HG03064 (cell line): Measurements from ENCODE around the gene EXOC3L4.
"Not testable (repeated sequence)": the region's sequence is repeated elsewhere in the genome, so short reads cannot be mapped to it uniquely, and the experiment has no call there.

Experiments used
- ATAC-seq: cut with Tn5 transposase; IDR thresholded peaks from one replicate; pipeline ENCODE4 v1.9.1; 2021; ENCODE audit warnings: low read depth; ENCODE audit not compliant: unreplicated experiment

Gene EXOC3L4

DNA sequence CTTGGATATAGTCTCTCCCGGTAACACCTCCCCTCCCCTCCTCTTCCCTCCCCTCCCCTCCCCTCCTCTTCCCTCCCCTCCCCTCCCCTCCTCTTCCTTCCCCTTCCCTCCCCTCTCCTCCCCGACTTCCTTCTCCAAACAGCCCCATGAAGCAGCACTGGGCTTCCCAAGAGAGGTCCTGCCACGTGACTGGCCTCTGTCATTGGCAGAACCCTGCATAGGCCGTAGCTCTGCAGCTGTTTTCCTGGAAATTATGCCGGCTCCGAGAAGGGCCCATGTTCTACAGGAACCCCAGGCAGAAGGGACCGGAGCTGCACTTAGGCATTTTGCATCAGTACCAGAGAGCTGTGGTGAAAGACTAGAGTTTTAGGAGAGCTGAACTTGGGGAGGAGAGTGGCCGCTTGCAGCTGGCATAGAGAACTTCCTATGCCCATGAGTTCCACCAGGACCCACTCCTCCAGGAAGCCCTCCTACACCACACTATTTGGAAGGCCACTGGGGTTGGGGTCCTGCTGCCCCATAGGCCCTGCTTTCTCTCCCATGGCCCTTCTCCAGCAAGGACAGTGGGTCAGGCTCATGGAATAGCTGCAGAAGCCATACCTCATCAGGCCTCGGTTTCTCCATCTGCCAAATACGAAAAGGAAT is 23.6 kb downstream of the EXOC3L4 start:
- ATAC-seq = no peak

DNA sequence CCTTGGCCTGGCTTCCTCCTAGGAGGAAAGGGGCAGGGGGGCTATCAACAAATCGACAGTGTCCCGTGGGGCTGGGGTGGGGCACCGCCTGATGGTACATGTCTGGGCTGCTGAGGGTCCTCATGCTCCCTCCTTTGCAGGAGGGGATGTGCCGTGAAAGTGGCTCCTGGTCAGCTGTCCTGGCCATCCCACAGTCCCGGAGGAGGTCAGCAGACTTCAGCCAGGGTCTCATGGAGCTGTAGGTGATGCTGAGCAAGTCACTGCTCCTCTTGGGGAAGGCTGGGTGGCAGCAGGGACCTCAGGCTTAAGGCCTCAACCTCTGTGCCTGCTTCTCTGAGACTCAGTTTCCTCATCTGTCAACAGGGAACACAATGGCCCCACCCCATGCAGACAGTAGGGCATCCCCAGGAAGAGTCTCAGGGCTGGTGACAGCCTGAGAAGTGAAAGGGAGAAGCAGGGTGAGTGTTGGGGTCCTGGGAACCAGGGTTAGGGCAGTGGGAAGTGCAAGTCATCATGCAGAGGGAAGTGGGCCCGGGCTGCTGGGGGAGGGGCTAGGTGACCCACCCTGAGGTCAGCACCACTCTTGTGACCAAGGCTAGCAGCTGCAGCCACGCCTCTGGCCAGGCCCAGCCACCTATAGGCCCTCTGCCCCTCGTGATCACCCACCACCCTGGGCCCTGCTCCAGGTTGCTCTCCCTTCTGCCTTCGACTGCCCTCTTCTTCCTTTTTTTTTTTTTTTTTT is 24.3 kb downstream of the EXOC3L4 start:
- no peak for ATAC-seq

DNA sequence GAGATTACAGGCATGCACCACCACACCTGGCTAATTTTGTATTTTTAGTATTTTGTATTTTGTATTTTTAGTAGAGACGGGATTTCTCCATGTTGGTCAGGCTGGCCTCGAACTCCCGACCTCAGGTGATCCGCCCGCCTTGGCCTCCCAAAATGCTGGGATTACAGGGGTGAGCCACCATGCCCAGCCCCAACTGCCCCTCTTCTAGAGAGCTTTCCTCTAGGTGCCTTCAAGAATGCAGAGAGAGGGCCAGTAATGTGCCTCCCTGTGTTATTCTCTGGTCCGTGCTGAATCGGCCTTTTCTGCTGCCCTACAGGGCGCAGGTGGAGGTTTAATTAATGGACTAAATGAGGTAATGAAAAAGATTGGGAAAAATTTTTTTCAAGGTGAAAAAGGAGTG is 25.0 kb downstream of the EXOC3L4 start:
- not testable (repeated sequence) for ATAC-seq

DNA sequence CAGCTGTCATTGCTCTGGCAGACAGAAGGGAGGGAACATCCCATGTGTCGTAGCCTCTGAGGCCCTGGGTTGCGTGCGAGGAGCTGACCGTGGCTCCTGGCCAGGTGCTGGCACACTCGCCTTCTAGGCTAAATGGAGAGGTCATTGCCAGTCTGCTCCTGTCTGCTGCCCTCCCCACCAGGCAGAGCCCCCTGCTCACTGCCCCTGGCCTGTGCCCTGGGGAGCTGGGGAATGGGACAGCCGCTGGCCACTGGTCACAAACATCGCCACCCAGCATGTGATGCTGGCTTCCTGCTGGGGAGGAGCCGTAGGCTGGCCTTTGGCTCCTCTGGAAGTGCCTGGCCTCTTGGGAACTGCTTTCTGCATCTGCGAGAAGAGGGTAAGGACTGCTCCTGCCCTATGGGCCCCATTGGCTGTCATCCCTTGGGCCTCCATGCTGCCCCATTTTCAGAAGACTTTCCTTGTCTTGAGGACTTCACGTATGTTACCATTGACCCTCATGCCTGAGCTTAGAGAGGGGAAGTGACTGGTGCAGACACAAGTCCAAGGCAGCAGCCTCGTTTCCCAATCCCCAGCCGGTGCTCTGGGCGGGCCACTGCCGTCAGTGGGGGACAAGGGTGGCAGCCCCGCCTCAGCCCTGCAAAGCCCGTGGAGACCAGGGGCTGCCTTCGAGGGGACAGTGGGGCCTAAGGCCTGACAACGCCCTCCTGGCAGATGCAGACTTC is 26.8 kb downstream of the EXOC3L4 start:
- ATAC-seq = no peak

DNA sequence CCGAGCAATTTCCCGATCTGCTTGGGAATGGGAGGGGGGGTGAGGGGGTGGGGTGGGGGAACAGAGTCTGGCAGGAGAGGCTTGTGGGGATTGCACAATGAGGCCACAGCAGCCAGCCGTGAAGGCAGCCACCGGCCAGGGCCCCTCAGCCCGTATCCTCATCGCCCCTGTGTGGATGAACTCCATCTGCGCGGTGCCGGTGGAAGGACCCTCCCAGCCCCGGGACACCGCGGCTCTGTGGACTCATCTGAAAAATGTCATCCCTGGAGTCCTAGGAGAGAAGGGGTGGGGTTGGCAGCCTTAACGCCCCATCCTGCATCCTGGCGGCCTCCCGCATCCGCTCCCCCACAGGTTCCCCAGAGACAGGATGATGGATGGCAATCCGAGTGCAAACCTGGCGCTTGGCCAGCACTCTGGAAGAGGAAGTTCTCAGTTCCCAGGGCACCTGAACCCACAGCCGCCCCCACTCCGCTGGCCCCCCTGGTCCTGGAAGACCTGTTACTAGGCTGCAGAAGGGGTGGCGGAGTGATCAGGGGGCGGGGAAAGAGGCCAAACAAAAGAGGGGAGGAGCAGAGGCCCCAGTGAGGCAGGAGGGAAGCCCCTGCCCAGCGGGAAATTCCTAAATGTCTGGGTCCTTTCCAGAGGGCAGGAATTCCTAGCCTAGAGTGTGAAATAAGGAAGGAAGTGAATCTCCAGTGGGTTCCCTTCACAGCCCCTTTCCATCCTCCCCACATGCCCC is 27.5 kb downstream of the EXOC3L4 start:
- no peak for ATAC-seq

DNA sequence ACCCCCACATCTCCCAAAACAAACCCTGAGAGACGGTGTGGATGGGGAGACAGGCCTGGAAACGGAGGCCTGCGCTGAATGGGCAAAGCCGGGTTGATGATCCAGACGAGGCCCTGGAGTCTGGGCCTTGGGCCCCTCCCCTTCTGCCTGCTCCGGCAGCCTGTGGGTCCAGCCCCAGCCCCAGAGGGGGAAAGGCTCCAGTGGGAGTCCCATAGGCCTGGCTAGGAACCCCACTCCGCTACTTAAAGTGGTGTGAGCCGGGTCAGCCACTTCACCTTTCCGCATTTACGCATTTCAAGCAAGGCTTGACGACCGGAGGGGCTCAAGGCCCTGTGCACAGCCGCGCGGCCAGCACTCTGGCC is 28.0 kb downstream of the EXOC3L4 start:
- no peak for ATAC-seq

DNA sequence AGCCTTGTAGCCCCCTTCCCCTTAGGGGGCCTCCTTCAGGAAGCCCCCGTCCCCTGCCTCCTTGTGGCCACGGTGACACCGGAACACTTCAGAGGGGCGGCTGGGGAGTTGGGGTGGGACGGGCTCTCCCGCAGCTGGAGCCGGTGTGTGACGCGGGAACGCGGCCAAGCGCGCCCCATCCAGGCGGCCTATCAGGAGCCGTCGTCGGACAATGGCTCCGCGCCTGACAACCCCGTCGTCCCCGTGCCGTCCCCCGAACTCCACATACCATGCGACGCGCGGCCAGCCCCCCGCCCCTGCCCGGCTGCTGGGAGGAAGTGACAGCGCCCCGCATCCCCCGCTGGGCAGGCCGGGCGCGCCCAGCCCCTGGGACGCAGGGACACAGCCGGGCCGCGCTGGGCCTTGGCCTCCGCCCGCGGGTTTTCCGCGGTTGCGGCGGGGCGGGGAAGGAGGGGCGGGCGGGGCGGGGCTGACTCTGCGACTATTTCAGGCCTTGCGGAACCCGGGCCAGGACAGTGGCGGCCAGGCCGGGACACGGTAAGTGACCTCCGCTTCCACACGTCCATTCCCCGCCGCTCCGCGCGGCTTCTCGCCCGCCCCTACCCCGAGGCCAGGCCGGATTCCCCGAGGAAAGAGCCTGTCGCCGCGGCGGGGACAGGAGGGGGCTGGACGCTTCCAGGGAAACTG is 28.6 kb downstream of the EXOC3L4 start, which contains the start of gene TNFAIP2:
Gene TNFAIP2, plus strand, starts transcription at position 515 of the 687 bp plus-strand sequence. CDS start 2,997 bp downstream, outside the sequence.
- no peak for ATAC-seq

DNA sequence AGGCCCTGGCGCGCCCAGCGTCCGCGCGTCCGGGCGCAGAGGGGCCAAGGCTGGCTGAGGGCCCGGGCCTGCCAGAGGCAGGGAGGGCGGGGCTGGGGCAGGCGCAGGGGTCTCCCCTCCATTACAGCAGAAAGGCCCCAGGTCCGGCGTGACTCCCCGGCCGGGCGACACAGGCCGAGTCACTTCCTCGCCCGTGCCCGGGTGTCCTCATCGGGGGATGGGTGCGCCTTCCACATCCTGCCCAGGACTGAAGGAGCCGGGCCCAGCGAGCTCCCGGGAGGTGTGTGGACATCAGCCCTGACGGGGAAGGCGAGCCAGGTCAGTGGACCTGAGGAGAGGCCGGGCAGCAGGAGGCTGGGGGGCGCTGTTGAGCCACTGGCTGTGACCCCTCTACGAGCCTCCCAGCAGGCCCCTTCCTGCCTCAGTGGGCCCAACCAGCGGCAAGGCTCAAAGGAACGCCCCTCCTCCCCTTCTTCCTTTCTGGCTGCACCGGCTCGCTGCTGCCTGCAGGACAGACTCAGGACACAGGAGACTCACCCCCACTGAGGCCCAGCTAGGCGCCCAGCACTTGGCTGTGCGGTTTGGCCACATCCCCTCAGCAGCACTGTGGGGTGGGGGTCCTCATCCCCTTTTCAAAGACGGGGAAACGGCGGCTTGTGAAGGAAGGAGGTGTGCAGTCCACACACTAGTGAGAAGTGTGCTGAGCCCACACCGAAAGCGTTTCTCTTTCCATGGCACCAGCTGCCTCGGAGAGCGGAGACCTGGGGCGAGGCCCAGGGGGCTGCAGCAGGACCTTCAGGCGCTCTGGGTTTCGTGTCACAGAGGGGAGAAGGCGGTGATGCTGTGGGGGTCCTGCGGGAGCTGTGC is 29.3 kb downstream of the EXOC3L4 start:
- ATAC-seq = no peak

DNA sequence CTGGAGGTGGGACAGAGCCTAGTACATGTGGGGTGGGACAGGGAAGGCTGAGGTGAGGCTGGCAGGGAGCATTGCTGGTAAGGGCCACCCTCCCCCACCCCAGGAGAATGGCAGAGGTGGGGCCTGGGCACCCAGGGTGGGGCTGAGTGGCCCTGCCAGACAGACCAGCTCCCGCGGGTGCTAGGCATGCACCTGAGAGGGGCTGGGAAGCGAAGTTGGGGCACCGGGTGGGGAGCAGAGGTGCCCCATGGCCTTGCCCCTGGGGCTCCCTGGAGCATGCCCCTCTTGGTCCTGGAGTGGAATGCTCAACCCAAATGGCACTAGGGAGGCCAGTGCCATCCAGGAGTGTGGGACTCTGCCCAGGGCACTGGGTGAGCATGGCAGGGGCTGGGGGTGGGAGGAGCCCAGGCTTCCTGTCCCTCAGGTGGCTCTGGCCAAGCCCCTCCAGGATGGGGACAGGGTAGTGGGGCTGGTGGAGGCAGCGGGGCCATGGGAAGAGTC is 30.0 kb downstream of the EXOC3L4 start:
- ATAC-seq = no peak

DNA sequence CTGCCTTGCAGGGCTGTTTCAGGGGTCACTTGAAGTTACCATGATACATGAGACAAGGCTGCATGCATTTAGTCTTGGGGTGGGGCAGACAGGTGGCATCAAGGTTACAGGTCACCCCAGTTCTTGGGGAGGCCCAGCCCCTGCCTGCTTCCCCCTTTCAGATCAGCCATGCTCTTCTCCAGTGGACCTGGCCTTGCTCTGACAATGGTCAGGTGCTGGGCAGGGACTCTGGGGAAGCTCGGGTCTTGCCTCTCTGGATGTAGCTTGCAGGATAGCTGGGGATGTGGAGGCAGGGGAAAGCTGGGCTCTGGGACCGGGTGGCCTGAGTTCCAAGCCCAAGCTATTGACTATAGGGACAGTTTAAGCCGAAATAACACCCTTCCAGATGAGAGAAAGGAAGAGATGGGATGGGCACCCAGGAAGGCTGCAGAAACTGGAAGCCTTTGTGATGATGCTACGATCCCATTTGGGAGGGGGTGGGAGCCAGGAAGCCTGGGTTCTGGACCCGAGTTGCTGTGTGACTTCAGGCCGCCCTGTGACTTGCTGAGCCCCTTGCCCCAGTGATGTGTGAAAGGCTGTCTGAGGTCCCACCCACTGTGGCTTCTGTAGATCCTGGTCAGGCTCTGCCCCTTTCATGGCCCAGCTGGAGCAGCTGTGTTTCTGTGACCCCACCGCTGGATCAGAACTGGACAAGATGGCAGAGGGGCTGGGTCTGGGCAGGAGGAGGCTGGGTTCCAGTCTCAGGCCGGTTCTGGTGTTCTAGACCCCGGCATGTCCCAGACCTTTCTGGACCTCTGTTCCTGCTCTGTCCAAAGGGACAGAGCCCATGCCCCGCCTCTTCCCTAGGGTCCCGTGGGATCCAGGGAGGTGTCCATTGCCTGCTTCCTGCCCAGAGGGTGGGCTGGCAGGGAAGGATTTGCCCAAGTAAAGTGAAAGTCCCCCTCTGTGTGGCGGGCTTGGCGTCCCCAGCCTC is 30.9 kb downstream of the EXOC3L4 start:
- ATAC-seq = no peak

DNA sequence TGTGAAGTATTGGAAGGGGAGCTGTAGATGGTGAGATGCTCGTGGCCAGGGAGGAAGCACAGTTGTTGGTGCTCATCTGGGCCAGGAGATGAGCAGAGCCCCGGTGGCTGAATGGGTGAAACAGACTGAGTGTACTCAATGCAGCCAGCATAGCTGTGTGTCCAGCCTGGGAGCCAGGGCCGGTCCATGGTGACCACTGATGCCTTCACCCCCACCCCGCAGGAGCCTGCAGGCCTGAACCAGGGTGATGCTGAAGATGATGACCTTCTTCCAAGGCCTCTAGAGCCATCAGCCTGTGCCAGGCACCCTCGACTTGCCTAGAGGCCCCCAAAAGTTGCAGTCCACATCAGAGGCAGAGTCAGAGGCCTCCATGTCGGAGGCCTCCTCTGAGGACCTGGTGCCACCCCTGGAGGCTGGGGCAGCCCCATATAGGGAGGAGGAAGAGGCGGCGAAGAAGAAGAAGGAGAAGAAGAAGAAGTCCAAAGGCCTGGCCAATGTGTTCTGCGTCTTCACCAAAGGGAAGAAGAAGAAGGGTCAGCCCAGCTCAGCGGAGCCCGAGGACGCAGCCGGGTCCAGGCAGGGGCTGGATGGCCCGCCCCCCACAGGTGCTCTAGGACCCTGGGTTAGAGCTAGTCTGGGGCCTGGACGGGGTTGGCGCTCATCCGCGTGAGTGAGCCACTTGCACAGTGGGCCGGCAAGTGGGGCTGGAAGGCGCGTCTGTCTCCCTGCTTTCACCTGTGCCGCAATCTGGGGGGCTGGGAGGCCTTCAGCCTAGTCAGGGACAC is 31.8 kb downstream of the EXOC3L4 start:
- ATAC-seq = no peak

DNA sequence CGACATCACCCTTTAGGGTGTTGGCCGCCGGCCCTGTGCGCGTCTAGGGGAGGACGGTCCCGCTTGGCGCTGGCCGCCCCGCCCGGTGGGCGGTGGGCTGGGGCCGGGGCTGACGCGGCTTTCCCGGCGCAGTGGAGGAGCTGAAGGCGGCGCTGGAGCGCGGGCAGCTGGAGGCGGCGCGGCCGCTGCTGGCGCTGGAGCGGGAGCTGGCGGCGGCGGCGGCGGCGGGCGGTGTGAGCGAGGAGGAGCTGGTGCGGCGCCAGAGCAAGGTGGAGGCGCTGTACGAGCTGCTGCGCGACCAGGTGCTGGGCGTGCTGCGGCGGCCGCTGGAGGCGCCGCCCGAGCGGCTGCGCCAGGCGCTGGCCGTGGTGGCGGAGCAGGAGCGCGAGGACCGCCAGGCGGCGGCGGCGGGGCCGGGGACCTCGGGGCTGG is 32.4 kb downstream of the EXOC3L4 start:
- ATAC-seq = no peak

DNA sequence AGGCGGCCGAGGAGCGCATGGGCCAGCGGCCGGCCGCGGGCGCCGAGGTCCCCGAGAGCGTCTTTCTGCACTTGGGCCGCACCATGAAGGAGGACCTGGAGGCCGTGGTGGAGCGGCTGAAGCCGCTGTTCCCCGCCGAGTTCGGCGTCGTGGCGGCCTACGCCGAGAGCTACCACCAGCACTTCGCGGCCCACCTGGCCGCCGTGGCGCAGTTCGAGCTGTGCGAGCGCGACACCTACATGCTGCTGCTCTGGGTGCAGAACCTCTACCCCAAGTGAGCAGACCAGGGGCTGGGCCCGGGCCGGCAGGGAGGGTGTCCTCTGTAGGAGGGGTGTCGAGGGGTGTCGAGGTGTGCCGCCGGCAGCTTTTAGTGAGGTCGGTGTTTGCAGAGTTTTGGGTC is 32.8 kb downstream of the EXOC3L4 start:
- ATAC-seq = no peak

DNA sequence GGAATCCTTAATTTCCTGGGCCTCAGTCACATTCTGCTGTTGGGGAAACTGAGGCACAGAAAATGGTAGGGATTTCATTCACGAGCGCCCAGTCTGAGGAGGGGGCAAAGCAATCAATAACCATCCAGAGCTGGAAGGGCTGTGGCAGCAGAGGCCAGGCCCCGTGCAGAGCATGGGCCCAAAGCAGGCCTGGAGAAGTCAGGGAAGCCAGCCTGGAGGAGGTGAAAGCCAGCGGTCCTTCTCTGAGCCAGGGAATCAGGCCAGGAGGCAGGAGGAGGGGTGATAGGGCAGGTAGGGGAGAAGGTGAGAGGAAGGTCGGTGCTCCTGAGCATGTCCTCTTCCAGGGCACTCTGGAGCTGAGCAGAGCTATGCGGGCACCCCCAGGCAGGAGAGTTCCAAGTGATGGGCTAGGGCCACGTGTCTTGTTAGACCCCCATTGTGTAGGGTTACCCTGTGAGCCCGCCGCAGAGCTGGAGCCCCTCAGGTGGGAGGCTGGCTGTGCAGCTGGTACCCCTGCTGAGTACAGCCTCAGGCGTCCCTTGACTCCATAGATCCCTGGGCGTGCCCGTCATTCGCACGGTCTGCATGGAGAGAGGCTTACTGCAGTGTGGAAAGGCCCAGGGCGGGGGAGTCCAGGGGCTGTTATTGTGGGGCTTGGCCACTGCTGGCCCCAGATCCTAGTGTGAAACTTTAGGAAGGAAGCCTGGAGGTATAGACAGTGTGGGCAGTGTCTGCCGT is 33.5 kb downstream of the EXOC3L4 start:
- no peak for ATAC-seq

DNA sequence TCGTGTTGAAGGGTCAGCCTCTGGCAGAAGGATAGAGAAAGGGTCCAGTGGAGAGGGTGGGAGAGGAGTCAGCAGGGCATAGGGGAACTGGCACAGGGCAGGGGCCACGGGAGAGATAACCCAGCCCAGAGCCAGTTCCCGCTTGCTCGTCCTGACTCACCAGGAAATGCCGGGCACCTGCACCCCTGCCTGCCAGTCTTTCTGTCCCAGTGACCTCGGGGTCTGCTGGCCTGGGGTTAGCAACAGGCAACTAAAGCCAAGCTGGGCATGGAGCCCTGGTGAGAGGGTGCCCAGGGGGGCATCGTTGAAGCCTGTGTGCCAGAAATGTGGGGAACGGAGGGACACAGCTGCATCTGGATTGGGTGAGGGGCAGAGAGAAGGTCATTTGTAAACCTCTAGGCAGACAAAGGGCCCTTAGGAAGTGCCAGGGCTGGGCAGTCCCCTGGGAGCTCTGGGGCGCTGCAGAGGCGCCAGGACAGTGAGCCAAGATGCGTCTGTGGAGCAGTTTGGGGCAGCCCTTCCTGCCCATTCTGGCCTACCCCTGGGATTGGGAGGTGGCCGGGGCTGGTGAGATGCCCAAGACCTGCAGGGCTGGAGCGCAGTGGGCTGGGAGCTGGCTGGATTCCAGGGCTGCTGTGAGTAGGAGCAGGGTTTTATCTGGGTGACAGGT is 34.2 kb downstream of the EXOC3L4 start:
- no peak for ATAC-seq
